Measurements from ENCODE around the gene TPSAB1.
"Not testable (repeated sequence)": the region's sequence is repeated elsewhere in the genome, so short reads cannot be mapped to it uniquely, and the experiment has no call there.

The TPSAB1 gene

GRCh38 chr16:1240436-1240835 is at the start of gene TPSAB1:
TSS of gene TPSAB1 (plus strand) at chr16:1240705. CDS start at chr16:1240939, 234 bp downstream.
- DNase-seq (ENCODE audit: insufficient read length, low spot score); FAIRE-seq: not testable (repeated sequence)

GRCh38 chr16:1190789-1191188 is 49.7 kb upstream of the TPSAB1 start:
- FAIRE-seq; DNase-seq (ENCODE audit: insufficient read length, low spot score): not testable (repeated sequence)

GRCh38 chr16:1192384-1193073 is 48.0 kb upstream of the TPSAB1 start:
- FAIRE-seq (no peak), DNase-seq (ENCODE audit: insufficient read length, low spot score) (no peak)

- DNase-seq (ENCODE audit: insufficient read length, low spot score): no peak
- FAIRE-seq: no peak
Observed at GRCh38 chr16:1193143-1193824, 47.2 kb upstream of the TPSAB1 start.

- no peak for DNase-seq (ENCODE audit: insufficient read length, low spot score)
- no peak for FAIRE-seq
Observed at GRCh38 chr16:1193825-1194581, 46.5 kb upstream of the TPSAB1 start.

- DNase-seq (ENCODE audit: insufficient read length, low spot score) (no peak), FAIRE-seq (no peak)
Observed at GRCh38 chr16:1194665-1195392, 45.7 kb upstream of the TPSAB1 start.

- DNase-seq (ENCODE audit: insufficient read length, low spot score) (no peak), FAIRE-seq (no peak)
Observed at GRCh38 chr16:1195393-1195666, 45.2 kb upstream of the TPSAB1 start.

GRCh38 chr16:1196494-1196893 is 44.0 kb upstream of the TPSAB1 start:
- DNase-seq (ENCODE audit: insufficient read length, low spot score) (no peak), FAIRE-seq (no peak)

- FAIRE-seq (no peak), DNase-seq (ENCODE audit: insufficient read length, low spot score) (no peak)
Observed at GRCh38 chr16:1197237-1197866, 43.2 kb upstream of the TPSAB1 start.

- no peak for FAIRE-seq
- no peak for DNase-seq (ENCODE audit: insufficient read length, low spot score)
Observed at GRCh38 chr16:1198194-1198593, 42.3 kb upstream of the TPSAB1 start.

- not testable (repeated sequence) for FAIRE-seq; DNase-seq (ENCODE audit: insufficient read length, low spot score)
Observed at GRCh38 chr16:1198671-1199346, 41.7 kb upstream of the TPSAB1 start.

- no peak for FAIRE-seq
Observed at GRCh38 chr16:1199347-1200013, 41.0 kb upstream of the TPSAB1 start.

GRCh38 chr16:1200014-1200627 is 40.4 kb upstream of the TPSAB1 start:
- no peak for DNase-seq (ENCODE audit: insufficient read length, low spot score)
- FAIRE-seq: no peak

More at GRCh38 chr16:1199347-1200013, 41.0 kb upstream of the TPSAB1 start:
- no peak for DNase-seq (ENCODE audit: insufficient read length, low spot score)

GRCh38 chr16:1201444-1201843 is 39.1 kb upstream of the TPSAB1 start:
- DNase-seq (ENCODE audit: insufficient read length, low spot score): no peak
- no peak for FAIRE-seq

- DNase-seq (ENCODE audit: insufficient read length, low spot score): no peak
- no peak for FAIRE-seq
Observed at GRCh38 chr16:1202274-1202673, 38.2 kb upstream of the TPSAB1 start.

GRCh38 chr16:1204933-1205332 is 35.6 kb upstream of the TPSAB1 start:
- FAIRE-seq: no peak
- DNase-seq (ENCODE audit: insufficient read length, low spot score): no peak

GRCh38 chr16:1206326-1206725 is 34.2 kb upstream of the TPSAB1 start:
- DNase-seq (ENCODE audit: insufficient read length, low spot score): no peak
- no peak for FAIRE-seq

GRCh38 chr16:1206786-1207185 is 33.7 kb upstream of the TPSAB1 start:
- DNase-seq (ENCODE audit: insufficient read length, low spot score) (no peak), FAIRE-seq (no peak)

- FAIRE-seq: no peak
- no peak for DNase-seq (ENCODE audit: insufficient read length, low spot score)
Observed at GRCh38 chr16:1208239-1208830, 32.2 kb upstream of the TPSAB1 start.
